Liver (tissue), 9 donors: ENCODE results near the gene LMBR1L. TPM values are rescaled to one million over a fixed set of nuclear protein-coding genes. Genes with fewer than 3 reads are reported as not detected.
"Not testable (repeated sequence)": the region's sequence is repeated elsewhere in the genome, so short reads cannot be mapped to it uniquely, and the experiment has no call there.

Experiments
- DNase-seq: peaks from one replicate; pipeline ENCODE4 v3.0.0-alpha.2; 2017; ENCODE audit warnings: low spot score
- H3K27ac ChIP-seq, 2 donors: one replicate each; pipeline ENCODE4 v1.7.0; 2013; ENCODE audit warnings: inconsistent platforms in 2 of 2, low read length in 2 of 2, control low read depth in 1 of 2, low read depth in 1 of 2, mild to moderate bottlenecking in 1 of 2
- H3K27me3 ChIP-seq, 4 donors: one replicate each; pipeline versions ENCODE4 v1.6.1 to v1.7.0; 2013; ENCODE audit warnings: low read length in 3 of 4, inconsistent platforms in 1 of 4, mild to moderate bottlenecking in 1 of 4, moderate library complexity in 1 of 4; ENCODE audit not compliant: control insufficient read depth in 4 of 4, insufficient read depth in 4 of 4
- H3K36me3 ChIP-seq, 4 donors: one replicate each; pipeline versions ENCODE4 v1.6.1 to v1.7.0; 2013; ENCODE audit warnings: low read length in 3 of 4, mild to moderate bottlenecking in 3 of 4, low read depth in 1 of 4, moderate library complexity in 1 of 4; ENCODE audit not compliant: control insufficient read depth in 4 of 4, insufficient read depth in 3 of 4
- H3K4me1 ChIP-seq, 4 donors: one replicate each; pipeline versions ENCODE4 v1.6.1 to v1.7.0; 2013; ENCODE audit warnings: low read length in 3 of 4, mild to moderate bottlenecking in 3 of 4, moderate library complexity in 1 of 4; ENCODE audit not compliant: control insufficient read depth in 4 of 4, insufficient read depth in 4 of 4
- H3K4me3 ChIP-seq, 3 donors: one replicate each; pipeline versions ENCODE4 v1.6.1 to v1.7.0; 2013; ENCODE audit warnings: low read length in 3 of 3, control low read depth in 1 of 3, low read depth in 1 of 3, mild to moderate bottlenecking in 1 of 3
- H3K9ac ChIP-seq, 2 donors: one replicate each; pipeline ENCODE4 v1.7.0; 2013; ENCODE audit warnings: low read length in 2 of 2, mild to moderate bottlenecking in 2 of 2, moderate library complexity in 2 of 2, control low read depth in 1 of 2, low read depth in 1 of 2
- H3K9me3 ChIP-seq, 4 donors: one replicate each; pipeline versions ENCODE4 v1.6.1 to v1.7.0; 2013; ENCODE audit warnings: low read length in 3 of 4; ENCODE audit not compliant: control insufficient read depth in 4 of 4
- EGR1 ChIP-seq, 2 donors: IDR thresholded peaks; 2 replicates each; pipeline ENCODE4 v1.6.1; 2016 to 2018; ENCODE audit warnings: antibody characterized with exemption in 2 of 2, low read depth in 2 of 2
- FOXA1 ChIP-seq: IDR thresholded peaks from 2 replicates; pipeline ENCODE4 v1.6.1; 2016; ENCODE audit warnings: antibody characterized with exemption
- HNF4A ChIP-seq, 2 donors: conservative IDR thresholded peaks; 2 replicates each; pipeline ENCODE4 v1.6.1; 2016; ENCODE audit warnings: antibody characterized with exemption in 2 of 2, mild to moderate bottlenecking in 2 of 2
- HNF4G ChIP-seq: IDR thresholded peaks from 2 replicates; pipeline ENCODE4 v1.6.1; 2016; ENCODE audit warnings: antibody characterized with exemption
- JUND ChIP-seq, 2 donors: IDR thresholded peaks; 2 replicates each; pipeline ENCODE4 v1.6.1; 2016; ENCODE audit warnings: antibody characterized with exemption in 2 of 2
- NR2F2 ChIP-seq: IDR thresholded peaks from 2 replicates; pipeline ENCODE4 v1.6.1; 2016; ENCODE audit warnings: antibody characterized with exemption
- RAD21 ChIP-seq, 2 donors: IDR thresholded peaks; 2 replicates each; pipeline ENCODE4 v1.6.1; 2016; ENCODE audit warnings: antibody characterized with exemption in 2 of 2, mild to moderate bottlenecking in 2 of 2
- REST ChIP-seq: IDR thresholded peaks from 2 replicates; pipeline ENCODE4 v1.6.1; 2016; ENCODE audit warnings: antibody characterized with exemption, mild to moderate bottlenecking
- SP1 ChIP-seq: IDR thresholded peaks from 2 replicates; pipeline ENCODE4 v1.6.1; 2018; ENCODE audit warnings: antibody characterized with exemption, mild to moderate bottlenecking
- TAF1 ChIP-seq: conservative IDR thresholded peaks from 2 replicates; pipeline ENCODE4 v1.6.1; 2016; ENCODE audit warnings: antibody characterized with exemption, mild to moderate bottlenecking
- YY1 ChIP-seq: IDR thresholded peaks from 2 replicates; pipeline ENCODE4 v1.6.1; 2016; ENCODE audit warnings: antibody characterized with exemption, mild to moderate bottlenecking
- WGBS: extraction: QIAGEN DNeasy Blood & Tissue Kit; methylation state at CpG from one replicate; pipeline ENCODE4 v1.1.7; 2013; 5-methylcytosine and 5-hydroxymethylcytosine counted together
- polyA plus RNA-seq, 2 donors: library from polyadenylated mRNA; stranded (reverse) in 1 of 2; unstranded in 1 of 2; fragments of 200-250 nt in 1 of 2; fragments of >200 nt in 1 of 2; fragmentation: Nextera tagmentation in 1 of 2; extraction: Ambion mirVana in 1 of 2; gene quantifications; one replicate each; pipeline versions ENCODE4 v1.2.1 to v1.2.3, GENCODE V29; 2013 to 2015
- total RNA-seq, 2 donors: library from RNA; depleted of rRNA; stranded (reverse); fragments of >200 nt; gene quantifications; one replicate each; pipeline ENCODE4 v1.2.3, GENCODE V29; 2014
- TF ChIP-seq, protein P1 (sequence below): fragments of 150-350 bp; IDR thresholded peaks from 2 replicates; pipeline ENCODE4 v1.5.1; 2017; ENCODE audit warnings: improper control_type of control experiment, low read depth, low read length; ENCODE audit not compliant: missing input control
- donor health status: healthy.
- donor health status: healthy.
- donor health status: healthy.
- donor health status: healthy.
- donor health status: healthy.

Gene LMBR1L
- total and polyA plus RNA-seq, 4 donors, result 9.3 to 23.7 (median 11.8) TPM

DNA sequence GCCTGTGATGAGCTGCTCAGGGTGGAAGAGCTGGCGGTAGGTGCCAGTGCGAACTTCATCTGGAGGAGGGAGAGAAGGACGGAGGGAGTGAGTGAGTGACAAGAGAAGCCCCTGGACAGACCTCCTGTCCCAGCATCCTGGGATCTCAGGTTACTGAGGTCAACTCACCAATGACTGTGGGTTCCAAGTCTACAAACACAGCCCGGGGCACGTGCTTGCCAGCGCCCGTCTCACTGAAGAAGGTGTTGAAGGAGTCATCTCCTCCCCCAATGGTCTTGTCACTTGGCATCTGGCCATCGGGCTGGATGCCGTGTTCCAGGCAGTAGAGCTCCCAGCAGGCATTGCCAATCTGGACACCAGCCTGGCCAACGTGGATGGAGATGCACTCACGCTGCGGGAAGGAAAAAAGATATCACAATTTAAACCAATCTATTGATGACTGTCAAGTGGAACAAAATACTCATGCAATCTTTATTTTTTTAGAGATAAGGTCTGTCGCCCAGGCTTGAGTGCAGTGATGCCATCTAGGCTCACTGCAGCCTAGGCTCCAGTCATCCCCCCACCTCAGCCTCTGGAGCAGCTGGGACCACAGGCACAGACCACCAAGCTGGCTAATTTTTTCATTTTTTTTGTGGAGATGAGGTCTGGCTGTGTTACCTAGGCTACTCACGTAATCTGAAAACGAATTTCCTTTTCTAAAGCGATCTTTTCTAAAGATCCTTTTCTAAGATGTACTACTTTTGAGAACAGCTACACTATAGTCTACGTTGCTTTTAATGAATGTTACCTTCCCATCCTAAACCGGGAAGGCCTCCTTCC is 18.9 kb upstream of the LMBR1L start:
- H3K36me3 ChIP-seq, result peaks cover 4 to 14% (median 9%) of the 10 kb centered on the region in 4 donors
- DNase-seq, result no peak
- no peak for TF ChIP-seq REST
- TF ChIP-seq TAF1, result no peak
- TF ChIP-seq FOXA1, result no peak
- TF ChIP-seq, protein P1, sequence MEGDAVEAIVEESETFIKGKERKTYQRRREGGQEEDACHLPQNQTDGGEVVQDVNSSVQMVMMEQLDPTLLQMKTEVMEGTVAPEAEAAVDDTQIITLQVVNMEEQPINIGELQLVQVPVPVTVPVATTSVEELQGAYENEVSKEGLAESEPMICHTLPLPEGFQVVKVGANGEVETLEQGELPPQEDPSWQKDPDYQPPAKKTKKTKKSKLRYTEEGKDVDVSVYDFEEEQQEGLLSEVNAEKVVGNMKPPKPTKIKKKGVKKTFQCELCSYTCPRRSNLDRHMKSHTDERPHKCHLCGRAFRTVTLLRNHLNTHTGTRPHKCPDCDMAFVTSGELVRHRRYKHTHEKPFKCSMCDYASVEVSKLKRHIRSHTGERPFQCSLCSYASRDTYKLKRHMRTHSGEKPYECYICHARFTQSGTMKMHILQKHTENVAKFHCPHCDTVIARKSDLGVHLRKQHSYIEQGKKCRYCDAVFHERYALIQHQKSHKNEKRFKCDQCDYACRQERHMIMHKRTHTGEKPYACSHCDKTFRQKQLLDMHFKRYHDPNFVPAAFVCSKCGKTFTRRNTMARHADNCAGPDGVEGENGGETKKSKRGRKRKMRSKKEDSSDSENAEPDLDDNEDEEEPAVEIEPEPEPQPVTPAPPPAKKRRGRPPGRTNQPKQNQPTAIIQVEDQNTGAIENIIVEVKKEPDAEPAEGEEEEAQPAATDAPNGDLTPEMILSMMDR, result no peak
- no peak for TF ChIP-seq SP1
- TF ChIP-seq EGR1 (IDR thresholded peaks at IDR 0.05; ENCODE audit: low read depth in 2 of 2), result no peak
- TF ChIP-seq HNF4G, result no peak
- no peak for TF ChIP-seq NR2F2
- no peak for TF ChIP-seq JUND (IDR thresholded peaks at IDR 0.05)
- no peak for TF ChIP-seq YY1
- TF ChIP-seq RAD21 (IDR thresholded peaks at IDR 0.05), result no peak
- no peak for TF ChIP-seq HNF4A (conservative IDR thresholded peaks at IDR 0.05)
- peak overlapping the region; percentile 63 to 95 (median 93) for H3K4me3 ChIP-seq
- WGBS, result 70% methylated on average over 18 of the region's 18 CpGs
- H3K27ac ChIP-seq, result peak overlapping the region; percentile 52 to 99
- H3K27me3 ChIP-seq, result no peaks in the 10 kb centered on the region
- H3K9me3 ChIP-seq, result no peaks in the 10 kb centered on the region
- peaks cover 2 to 15% (median 7%) of the 10 kb centered on the region in 4 donors for H3K4me1 ChIP-seq
- H3K9ac ChIP-seq, result peak overlapping the region; percentile 10 to 69

DNA sequence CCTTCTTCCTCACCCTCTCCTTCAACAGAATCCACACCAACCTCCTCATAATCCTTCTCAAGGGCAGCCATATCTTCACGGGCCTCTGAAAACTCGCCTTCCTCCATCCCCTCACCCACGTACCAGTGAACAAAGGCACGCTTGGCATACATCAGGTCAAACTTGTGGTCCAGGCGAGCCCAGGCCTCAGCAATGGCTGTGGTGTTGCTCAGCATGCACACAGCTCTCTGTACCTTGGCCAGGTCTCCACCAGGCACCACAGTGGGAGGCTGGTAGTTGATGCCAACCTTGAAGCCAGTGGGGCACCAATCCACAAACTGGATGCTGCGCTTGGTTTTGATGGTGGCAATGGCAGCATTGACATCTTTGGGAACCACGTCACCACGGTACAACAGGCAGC is 17.3 kb upstream of the LMBR1L start:
- WGBS, result 93% methylated on average over 8 of the region's 8 CpGs

More for the DNA sequence above, 17.3 kb upstream of the LMBR1L start:
- not testable (repeated sequence) for H3K27ac ChIP-seq, H3K9ac ChIP-seq, H3K27me3 ChIP-seq, DNase-seq, H3K9me3 ChIP-seq, H3K4me3 ChIP-seq
- Histone ChIP-seq H3K4me1 (peaks cover 2 to 15% (median 7%) of the 10 kb centered on the region in 4 donors), H3K36me3 (peaks cover 4 to 14% (median 9%) of the 10 kb centered on the region in 4 donors)
